Prostate gland (tissue), 2 donors: ENCODE data around the gene CNTN6.

Experiments
- CTCF ChIP-seq, 4 experiments: fragments of 200-600 bp in 2 of 4; fragments of 450-650 bp in 2 of 4; sonication (generic) in 2 of 4; IDR thresholded peaks; 1 replicate in 3 of 4; 2 replicates in 1 of 4; pipeline ENCODE4 v1.5.1; 2016 to 2019; ENCODE audit warnings: antibody characterized with exemption in 4 of 4, mild to moderate bottlenecking in 2 of 4, moderate library complexity in 2 of 4
- POLR2A ChIP-seq: fragments of 450-650 bp; IDR thresholded peaks from one replicate; pipeline ENCODE4 v1.6.1; 2016; ENCODE audit warnings: antibody characterized with exemption, mild to moderate bottlenecking
- POLR2AphosphoS5 ChIP-seq: sonication (generic); formaldehyde crosslinking; IDR thresholded peaks from one replicate; pipeline ENCODE4 v1.6.1; 2017; ENCODE audit warnings: antibody characterized with exemption

GRCh38 chr3:1230920-1231319 is 138.1 kb downstream of the CNTN6 start:
- TF ChIP-seq CTCF (IDR thresholded peaks at IDR 0.05) (no peak), POLR2A (no peak), POLR2AphosphoS5 (no peak)
